ENCODE results near the gene DEDD2. TPM values are rescaled to one million over a fixed set of nuclear protein-coding genes. Genes with fewer than 3 reads are reported as not detected.

Gene DEDD2
- total and polyA plus RNA-seq, 11 donors, result 11.1 to 24.1 (median 17.2) TPM

GRCh38 chr19:42165146-42165545, 52.3 kb downstream of the DEDD2 start:
- Histone ChIP-seq H3K27ac (no peak overlapping the region), H3K9me3 (no peaks in the 10 kb centered on the region), H3K27me3 (peaks cover 0 to 26% (median 5%) of the 10 kb centered on the region in 9 donors), H3K36me3 (no peaks in the 10 kb centered on the region), H3K4me1 (no peaks in the 10 kb centered on the region), H3K4me3 (no peak overlapping the region)
- ATAC-seq (no peak), DNase-seq (no peak)
- intact Hi-C loops (cut with DNase I), result no loop called here
- WGBS, 4 donors, result 41 to 49% (median 42%) methylated on average over 2 of the region's 2 CpGs
- TF ChIP-seq POLR2A (IDR thresholded peaks at IDR 0.05), result no peak
- no peak for TF ChIP-seq CTCF (IDR thresholded peaks at IDR 0.05)

GRCh38 chr19:42161616-42162263, 55.7 kb downstream of the DEDD2 start:
- WGBS, 4 donors, result 81 to 85% (median 83%) methylated on average over 20 to 21 of the region's 21 CpGs
- no peak for DNase-seq

GRCh38 chr19:42159942-42160341, 57.5 kb downstream of the DEDD2 start:
- no peaks in the 10 kb centered on the region for H3K4me1 ChIP-seq
- ATAC-seq, result no peak
- H3K27me3 ChIP-seq, result peaks cover 0 to 51% (median 5%) of the 10 kb centered on the region in 9 donors
- WGBS, 4 donors, result 69 to 75% (median 73%) methylated on average over 7 of the region's 7 CpGs
- TF ChIP-seq POLR2A (IDR thresholded peaks at IDR 0.05) (no peak), CTCF (IDR thresholded peaks at IDR 0.05) (no peak)
- H3K36me3 ChIP-seq, result no peaks in the 10 kb centered on the region
- H3K9me3 ChIP-seq, result no peaks in the 10 kb centered on the region
- no peak overlapping the region for H3K27ac ChIP-seq
- H3K4me3 ChIP-seq, result no peak overlapping the region
- no peak for DNase-seq
- intact Hi-C loops (cut with DNase I), result no loop called here

More at GRCh38 chr19:42161616-42162263, 55.7 kb downstream of the DEDD2 start:
- H3K4me1 ChIP-seq, result no peaks in the 10 kb centered on the region
- H3K4me3 ChIP-seq, result no peak overlapping the region
- H3K27me3 ChIP-seq, result peaks cover 0 to 33% (median 5%) of the 10 kb centered on the region in 9 donors
- no peak for ATAC-seq
- no peaks in the 10 kb centered on the region for H3K9me3 ChIP-seq
- H3K27ac ChIP-seq, result no peak overlapping the region
- no peaks in the 10 kb centered on the region for H3K36me3 ChIP-seq
- intact Hi-C loops (cut with DNase I), result no loop called here
- TF ChIP-seq CTCF (IDR thresholded peaks at IDR 0.05) (no peak), POLR2A (IDR thresholded peaks at IDR 0.05) (no peak)

- 30 to 41% (median 38%) methylated on average over 2 of the region's 2 CpGs for WGBS, 4 donors
- H3K4me3 ChIP-seq, result no peak overlapping the region
- no peaks in the 10 kb centered on the region for H3K9me3 ChIP-seq
- DNase-seq (no peak), ATAC-seq (no peak)
- H3K27ac ChIP-seq, result no peak overlapping the region
- TF ChIP-seq CTCF (IDR thresholded peaks at IDR 0.05) (no peak), POLR2A (IDR thresholded peaks at IDR 0.05) (no peak)
- no peaks in the 10 kb centered on the region for H3K4me1 ChIP-seq
- intact Hi-C loops (cut with DNase I), result no loop called here
- H3K36me3 ChIP-seq, result no peaks in the 10 kb centered on the region
- peaks cover 0 to 59% (median 5%) of the 10 kb centered on the region in 9 donors for H3K27me3 ChIP-seq
Observed at GRCh38 chr19:42158926-42159325, 58.6 kb downstream of the DEDD2 start.
